Mesenchymal stem cell (in vitro differentiated cells and primary cell): Measurements from ENCODE around the gene RSRC2.

Source experiments
- DNase-seq: peaks from one replicate; pipeline ENCODE4 v3.0.0-alpha.2; 2013
- H2AFZ ChIP-seq: one replicate; pipeline ENCODE4 v1.6.1; 2013; ENCODE audit warnings: low read depth, mild to moderate bottlenecking, control low read depth, inconsistent platforms, low read length, moderate library complexity
- H2AK5ac ChIP-seq: 2 replicates; pipeline ENCODE4 v1.6.1; 2013; ENCODE audit warnings: low read length, moderate library complexity, mild to moderate bottlenecking, inconsistent platforms; ENCODE audit not compliant: severe bottlenecking
- H2BK120ac ChIP-seq: one replicate; pipeline ENCODE4 v1.6.1; 2013; ENCODE audit warnings: low read depth, mild to moderate bottlenecking, inconsistent platforms, low read length, moderate library complexity
- H2BK12ac ChIP-seq, 2 experiments: one replicate each; pipeline ENCODE4 v1.6.1; 2013; ENCODE audit warnings: inconsistent platforms in 2 of 2, low read length in 2 of 2, mild to moderate bottlenecking in 2 of 2, moderate library complexity in 2 of 2, control low read depth in 1 of 2
- H2BK15ac ChIP-seq: one replicate; pipeline ENCODE4 v1.6.1; 2013; ENCODE audit warnings: mild to moderate bottlenecking, low read depth, inconsistent platforms; ENCODE audit not compliant: poor library complexity, severe bottlenecking
- H2BK5ac ChIP-seq: 2 replicates; pipeline ENCODE4 v1.6.1; 2013; ENCODE audit warnings: low read depth, mild to moderate bottlenecking, low read length, control low read depth, inconsistent platforms; ENCODE audit not compliant: poor library complexity, severe bottlenecking
- H3K14ac ChIP-seq, 2 experiments: one replicate each; pipeline ENCODE4 v1.6.1; 2013; ENCODE audit warnings: inconsistent platforms in 2 of 2, low read length in 2 of 2, control low read depth in 1 of 2, mild to moderate bottlenecking in 1 of 2, moderate library complexity in 1 of 2
- H3K18ac ChIP-seq, 2 experiments: one replicate each; pipeline ENCODE4 v1.6.1; 2013; ENCODE audit warnings: inconsistent platforms in 2 of 2, low read length in 2 of 2, control low read depth in 1 of 2, low read depth in 1 of 2, mild to moderate bottlenecking in 1 of 2
- H3K23ac ChIP-seq, 2 experiments: one replicate each; pipeline ENCODE4 v1.6.1; 2013; ENCODE audit warnings: inconsistent platforms in 2 of 2, low read length in 2 of 2, mild to moderate bottlenecking in 2 of 2, moderate library complexity in 2 of 2, control low read depth in 1 of 2
- H3K27ac ChIP-seq: 2 replicates; pipeline ENCODE4 v1.5.1; 2013; ENCODE audit warnings: mild to moderate bottlenecking, moderate library complexity, low read length, control low read depth, inconsistent platforms; ENCODE audit not compliant: poor library complexity, severe bottlenecking
- H3K27me3 ChIP-seq, 2 experiments: 2 replicates each; pipeline versions ENCODE4 v1.6.1 to v1.7.0; 2013; ENCODE audit warnings: low read length in 2 of 2, mild to moderate bottlenecking in 2 of 2, moderate library complexity in 2 of 2, control low read depth in 1 of 2, inconsistent platforms in 1 of 2; ENCODE audit not compliant: control insufficient read depth in 1 of 2, insufficient read depth in 1 of 2
- H3K36me3 ChIP-seq, 2 experiments: 2 replicates each; pipeline versions ENCODE4 v1.6.1 to v1.7.0; 2013; ENCODE audit warnings: low read length in 2 of 2, control low read depth in 1 of 2, inconsistent platforms in 1 of 2, low read depth in 1 of 2, mild to moderate bottlenecking in 1 of 2; ENCODE audit not compliant: insufficient read depth in 2 of 2, control insufficient read depth in 1 of 2
- H3K4ac ChIP-seq, 2 experiments: one replicate each; pipeline ENCODE4 v1.6.1; 2013; ENCODE audit warnings: inconsistent platforms in 2 of 2, low read length in 2 of 2, mild to moderate bottlenecking in 2 of 2, moderate library complexity in 2 of 2, control low read depth in 1 of 2, low read depth in 1 of 2
- H3K4me1 ChIP-seq: 2 replicates; pipeline ENCODE4 v1.6.1; 2013; ENCODE audit warnings: low read depth, low read length, control low read depth; ENCODE audit not compliant: control insufficient read depth, insufficient read depth
- H3K4me2 ChIP-seq: 2 replicates; pipeline ENCODE4 v1.6.1; 2013; ENCODE audit warnings: low read length, mild to moderate bottlenecking, inconsistent platforms; ENCODE audit not compliant: poor library complexity, severe bottlenecking
- H3K4me3 ChIP-seq, 2 experiments: 2 replicates each; pipeline versions ENCODE4 v1.5.1 to v1.7.0; 2013; ENCODE audit warnings: low read length in 2 of 2, mild to moderate bottlenecking in 2 of 2, control low read depth in 1 of 2, low read depth in 1 of 2; ENCODE audit not compliant: insufficient read depth in 1 of 2
- H3K79me1 ChIP-seq: replicated peaks from 2 replicates; pipeline ENCODE4 v1.6.1; 2013; ENCODE audit warnings: mild to moderate bottlenecking, control low read depth, low read length, inconsistent platforms; ENCODE audit not compliant: poor library complexity, severe bottlenecking
- H3K9ac ChIP-seq: 2 replicates; pipeline ENCODE4 v1.7.0; 2013; ENCODE audit warnings: mild to moderate bottlenecking, low read length, moderate library complexity
- H3K9me3 ChIP-seq: 2 replicates; pipeline ENCODE4 v1.7.0; 2013; ENCODE audit warnings: mild to moderate bottlenecking, low read length; ENCODE audit not compliant: control insufficient read depth
- H4K8ac ChIP-seq: one replicate; pipeline ENCODE4 v1.6.1; 2013; ENCODE audit warnings: inconsistent platforms, mild to moderate bottlenecking, low read length, moderate library complexity
- H4K91ac ChIP-seq: one replicate; pipeline ENCODE4 v1.6.1; 2013; ENCODE audit warnings: mild to moderate bottlenecking, low read length, inconsistent platforms
- WGBS: methylation state at CpG from one replicate; pipeline ENCODE4 v1.1.7; 2013; ENCODE audit warnings: mixed read lengths; 5-methylcytosine and 5-hydroxymethylcytosine counted together

The RSRC2 gene

GRCh38 chr12:122483969-122484368, 42.8 kb downstream of the RSRC2 start:
- no peak for DNase-seq
- Histone ChIP-seq H4K8ac (no peak overlapping the region), H2BK15ac (no peak overlapping the region), H3K14ac (no peak overlapping the region), H3K79me1 (peaks cover 14% of the 10 kb centered on the region), H3K4me1 (peaks cover 2% of the 10 kb centered on the region), H3K4me3 (no peak overlapping the region), H3K27ac (no peak overlapping the region), H4K91ac (no peak overlapping the region), H3K9me3 (no peaks in the 10 kb centered on the region), H3K9ac (no peak overlapping the region), H3K27me3 (no peaks in the 10 kb centered on the region), H2BK12ac (no peak overlapping the region), H2BK120ac (no peak overlapping the region), H3K4me2 (no peak overlapping the region), H2AK5ac (no peak overlapping the region), H3K4ac (no peak overlapping the region), H3K23ac (no peak overlapping the region), H2BK5ac (no peak overlapping the region), H2AFZ (no peak overlapping the region), H3K36me3 (peaks cover 23 to 92% of the 10 kb centered on the region in 2 experiments), H3K18ac (no peak overlapping the region)
- 100% methylated on average over 4 of the region's 5 CpGs for whole genome bisulfite sequencing

- H3K9ac ChIP-seq: no peak overlapping the region
- H2AK5ac ChIP-seq: no peak overlapping the region
- no peak overlapping the region for H3K23ac ChIP-seq
- no peak for DNase-seq
- H2BK12ac ChIP-seq: no peak overlapping the region
- H3K4me3 ChIP-seq: no peak overlapping the region
- peaks cover 23 to 87% of the 10 kb centered on the region in 2 experiments for H3K36me3 ChIP-seq
- H3K4ac ChIP-seq: no peak overlapping the region
- no peak overlapping the region for H3K14ac ChIP-seq
- H3K27ac ChIP-seq: no peak overlapping the region
- no peaks in the 10 kb centered on the region for H3K27me3 ChIP-seq
- no peak overlapping the region for H2BK15ac ChIP-seq
- H3K4me1 ChIP-seq: peaks cover 2% of the 10 kb centered on the region
- H2BK5ac ChIP-seq: no peak overlapping the region
- no peak overlapping the region for H2AFZ ChIP-seq
- no peak overlapping the region for H4K8ac ChIP-seq
- no peak overlapping the region for H4K91ac ChIP-seq
- 87% methylated on average over 4 of the region's 6 CpGs for WGBS
- H2BK120ac ChIP-seq: no peak overlapping the region
- H3K79me1 ChIP-seq: peaks cover 10% of the 10 kb centered on the region
- H3K18ac ChIP-seq: no peak overlapping the region
- H3K9me3 ChIP-seq: no peaks in the 10 kb centered on the region
- H3K4me2 ChIP-seq: no peak overlapping the region
Measured at GRCh38 chr12:122481861-122482260, 44.9 kb downstream of the RSRC2 start.

- Histone ChIP-seq H2AK5ac (no peak overlapping the region), H3K4me2 (no peak overlapping the region)
Measured at GRCh38 chr12:122480753-122481152, 46.0 kb downstream of the RSRC2 start.

GRCh38 chr12:122474324-122474716, 52.4 kb downstream of the RSRC2 start:
- DNase-seq: no peak
- WGBS: 94% methylated on average over 2 of the region's 2 CpGs
- H3K14ac ChIP-seq: no peak overlapping the region
- no peak overlapping the region for H3K27ac ChIP-seq
- H3K36me3 ChIP-seq: peaks cover 46 to 68% of the 10 kb centered on the region in 2 experiments
- no peak overlapping the region for H3K23ac ChIP-seq
- H2AFZ ChIP-seq: no peak overlapping the region
- no peak overlapping the region for H3K4me3 ChIP-seq
- no peak overlapping the region for H2BK15ac ChIP-seq
- H3K9ac ChIP-seq: no peak overlapping the region
- peaks cover 3% of the 10 kb centered on the region for H3K4me1 ChIP-seq
- peaks cover 8% of the 10 kb centered on the region for H3K79me1 ChIP-seq
- no peak overlapping the region for H2AK5ac ChIP-seq
- no peak overlapping the region for H3K4ac ChIP-seq
- H3K27me3 ChIP-seq: no peaks in the 10 kb centered on the region
- no peak overlapping the region for H3K18ac ChIP-seq
- H2BK120ac ChIP-seq: no peak overlapping the region
- no peak overlapping the region for H4K8ac ChIP-seq
- H4K91ac ChIP-seq: no peak overlapping the region
- H2BK5ac ChIP-seq: no peak overlapping the region
- no peaks in the 10 kb centered on the region for H3K9me3 ChIP-seq
- H2BK12ac ChIP-seq: no peak overlapping the region
- no peak overlapping the region for H3K4me2 ChIP-seq

More at GRCh38 chr12:122480753-122481152, 46.0 kb downstream of the RSRC2 start:
- no peaks in the 10 kb centered on the region for H3K4me1 ChIP-seq
- H2BK120ac ChIP-seq: no peak overlapping the region
- H2BK15ac ChIP-seq: no peak overlapping the region
- no peaks in the 10 kb centered on the region for H3K9me3 ChIP-seq
- H3K79me1 ChIP-seq: peaks cover 15% of the 10 kb centered on the region
- no peak overlapping the region for H4K91ac ChIP-seq
- H3K9ac ChIP-seq: no peak overlapping the region
- H3K4me3 ChIP-seq: no peak overlapping the region
- DNase-seq: no peak
- H2AFZ ChIP-seq: no peak overlapping the region
- H3K27me3 ChIP-seq: no peaks in the 10 kb centered on the region
- H2BK12ac ChIP-seq: no peak overlapping the region
- H3K14ac ChIP-seq: no peak overlapping the region
- no peak overlapping the region for H3K23ac ChIP-seq
- 95% methylated on average over 7 of the region's 8 CpGs for WGBS
- H3K27ac ChIP-seq: no peak overlapping the region
- H2BK5ac ChIP-seq: no peak overlapping the region
- H4K8ac ChIP-seq: no peak overlapping the region
- H3K18ac ChIP-seq: no peak overlapping the region
- H3K36me3 ChIP-seq: peaks cover 27 to 90% of the 10 kb centered on the region in 2 experiments
- no peak overlapping the region for H3K4ac ChIP-seq
